Endothelial cell of umbilical vein (primary cell): Measurements from ENCODE around the gene CYP3A4. TPM values are rescaled to one million over a fixed set of nuclear protein-coding genes. Genes with fewer than 3 reads are reported as not detected.
"Not testable (repeated sequence)": the region's sequence is repeated elsewhere in the genome, so short reads cannot be mapped to it uniquely, and the experiment has no call there.

Experiments
- BruUV-seq: library from RNA; stranded (reverse); fragments of 400-500 nt; replicated peaks from 2 replicates; lab custom pipeline; 2021; lab: Mats Ljungman, UMichigan
- CTCF ChIA-PET: fragments of 300-600, 350-600 bp; sonication (Branson Sonifier 250); formaldehyde crosslinking; loops from one replicate; lab custom pipeline; 2021; ENCODE audit warnings: antibody characterized with exemption, inconsistent platforms; lab: Charles Lee
- POLR2A ChIA-PET: fragments of 300-600, 350-600 bp; sonication (Branson Sonifier 250); formaldehyde crosslinking; loops from one replicate; lab custom pipeline; 2021; ENCODE audit warnings: antibody characterized with exemption, inconsistent platforms; lab: Charles Lee
- DNase-seq: peaks from one replicate; pipeline ENCODE4 v3.0.0-alpha.2; 2011; ENCODE audit warnings: low read depth, low spot score
- FAIRE-seq: peaks from 2 replicates; lab custom pipeline; 2011; peaks lifted over from hg19 to GRCh38; lab: Jason Lieb, UNC
- H2AFZ ChIP-seq: 2 replicates; pipeline ENCODE4 v1.6.0; 2012; ENCODE audit warnings: low read depth, low read length, control low read depth, inconsistent platforms
- H3K27ac ChIP-seq: 2 replicates; pipeline ENCODE4 v1.5.1; 2011; ENCODE audit warnings: low read depth, mild to moderate bottlenecking, control low read depth, low read length, moderate library complexity; ENCODE audit not compliant: insufficient read depth
- H3K27me3 ChIP-seq, 2 experiments: 2 replicates each; pipeline versions ENCODE4 v1.6.0 to v1.6.1; 2011; ENCODE audit warnings: low read length in 2 of 2, mixed read lengths in 1 of 2; ENCODE audit not compliant: control insufficient read depth in 2 of 2, insufficient read depth in 2 of 2
- H3K36me3 ChIP-seq, 2 experiments: 2 replicates in 1 of 2; 3 replicates in 1 of 2; pipeline ENCODE4 v1.5.1; 2011; ENCODE audit warnings: low read length in 2 of 2, mild to moderate bottlenecking in 1 of 2, moderate library complexity in 1 of 2; ENCODE audit not compliant: control insufficient read depth in 2 of 2, insufficient read depth in 2 of 2; ENCODE audit errors: extremely low read depth in 1 of 2
- H3K4me1 ChIP-seq: 3 replicates; pipeline ENCODE4 v1.5.1; 2011; ENCODE audit warnings: mild to moderate bottlenecking, low read length; ENCODE audit not compliant: control insufficient read depth, insufficient read depth; ENCODE audit errors: extremely low read depth
- H3K4me2 ChIP-seq: 2 replicates; pipeline ENCODE4 v1.6.1; 2011; ENCODE audit warnings: low read length, control low read depth, mixed read lengths; ENCODE audit not compliant: insufficient read depth
- H3K4me3 ChIP-seq, 3 experiments: fragments of 200-600 bp in 1 of 3; sonication (generic), shearing (Covaris generic) in 1 of 3; replicated peaks in 1 of 3; 2 replicates each; pipeline ENCODE4 v1.5.1; 2011 to 2016; ENCODE audit warnings: control low read depth in 3 of 3, low read length in 3 of 3, mild to moderate bottlenecking in 2 of 3, inconsistent platforms in 1 of 3, low read depth in 1 of 3, moderate library complexity in 1 of 3; ENCODE audit not compliant: insufficient read depth in 1 of 3
- H3K79me2 ChIP-seq: 2 replicates; pipeline ENCODE4 v1.6.0; 2012; ENCODE audit warnings: low read length, inconsistent platforms; ENCODE audit not compliant: control insufficient read depth, insufficient read depth
- H3K9ac ChIP-seq: replicated peaks from 2 replicates; pipeline ENCODE3; 2011; ENCODE audit warnings: low read length, control low read depth; ENCODE audit not compliant: insufficient read depth; ENCODE audit errors: extremely low read depth
- H3K9me1 ChIP-seq: replicated peaks from 3 replicates; pipeline ENCODE4 v1.6.0; 2011; ENCODE audit warnings: mild to moderate bottlenecking, low read length; ENCODE audit not compliant: control insufficient read depth, insufficient read depth; ENCODE audit errors: extremely low read depth
- H3K9me3 ChIP-seq: replicated peaks from 2 replicates; pipeline ENCODE4 v1.5.1; 2012; ENCODE audit warnings: low read length, inconsistent platforms; ENCODE audit not compliant: control insufficient read depth, insufficient read depth
- H4K20me1 ChIP-seq: replicated peaks from 2 replicates; pipeline ENCODE3; 2011; ENCODE audit warnings: mild to moderate bottlenecking, low read length; ENCODE audit not compliant: control insufficient read depth, insufficient read depth; ENCODE audit errors: extremely low read depth
- EZH2 ChIP-seq: IDR thresholded peaks from 2 replicates; pipeline ENCODE4 v1.6.1; 2012; ENCODE audit warnings: borderline replicate concordance, low read depth, mild to moderate bottlenecking, moderate library complexity, low read length, inconsistent platforms; ENCODE audit not compliant: severe bottlenecking
- FOS ChIP-seq: IDR thresholded peaks from 2 replicates; pipeline ENCODE4 v1.6.1; 2011; ENCODE audit warnings: mild to moderate bottlenecking, low read length, moderate library complexity, borderline replicate concordance; ENCODE audit not compliant: insufficient read depth
- JUN ChIP-seq: IDR thresholded peaks from 2 replicates; pipeline ENCODE4 v1.6.1; 2011; ENCODE audit warnings: borderline replicate concordance, low read depth; ENCODE audit not compliant: insufficient read length, insufficient read depth
- MAX ChIP-seq: IDR thresholded peaks from 2 replicates; pipeline ENCODE4 v1.6.1; 2011; ENCODE audit not compliant: insufficient read depth, insufficient read length
- POLR2A ChIP-seq: IDR thresholded peaks from 2 replicates; pipeline ENCODE4 v1.6.1; 2012; ENCODE audit warnings: low read depth, mild to moderate bottlenecking, control low read depth, low read length
- POLR2AphosphoS5 ChIP-seq: IDR thresholded peaks from 2 replicates; pipeline ENCODE4 v1.6.1; 2012; ENCODE audit warnings: low read depth, mild to moderate bottlenecking, control low read depth, low read length, moderate library complexity; ENCODE audit not compliant: insufficient read depth
- dilution Hi-C: fragments of 300-500 bp; cut with MboI; formaldehyde crosslinking; loops from one replicate; pipeline ENCODE4 v1.15.0; 2019; ENCODE audit warnings: low sequenced_read_pairs; ENCODE audit not compliant: extremely low pct_ligation_motif_present
- intact Hi-C: fragments of 100-400 bp; cut with micrococcal nuclease; formaldehyde crosslinking; loops from one replicate; pipeline ENCODE4 v1.10.0; 2022
- polyA plus RNA-seq, 4 experiments: library from polyadenylated mRNA; depleted of rRNA in 3 of 4; stranded (reverse) in 3 of 4; unstranded in 1 of 4; fragments of >200 nt; gene quantifications; 2 replicates each; pipeline versions ENCODE4 v1.2.1 to v1.2.3, GENCODE V29; 2011 to 2012; ENCODE audit warnings: missing spikeins in 1 of 4
- total RNA-seq: library from RNA; stranded (reverse); gene quantifications from 2 replicates; pipeline ENCODE4 v1.2.3, GENCODE V29; 2021

The CYP3A4 gene
- total and polyA plus RNA-seq, 2 donors (not counting 3 experiments of a cell fraction or from before 2014, with no cell fraction given): not detected

DNA sequence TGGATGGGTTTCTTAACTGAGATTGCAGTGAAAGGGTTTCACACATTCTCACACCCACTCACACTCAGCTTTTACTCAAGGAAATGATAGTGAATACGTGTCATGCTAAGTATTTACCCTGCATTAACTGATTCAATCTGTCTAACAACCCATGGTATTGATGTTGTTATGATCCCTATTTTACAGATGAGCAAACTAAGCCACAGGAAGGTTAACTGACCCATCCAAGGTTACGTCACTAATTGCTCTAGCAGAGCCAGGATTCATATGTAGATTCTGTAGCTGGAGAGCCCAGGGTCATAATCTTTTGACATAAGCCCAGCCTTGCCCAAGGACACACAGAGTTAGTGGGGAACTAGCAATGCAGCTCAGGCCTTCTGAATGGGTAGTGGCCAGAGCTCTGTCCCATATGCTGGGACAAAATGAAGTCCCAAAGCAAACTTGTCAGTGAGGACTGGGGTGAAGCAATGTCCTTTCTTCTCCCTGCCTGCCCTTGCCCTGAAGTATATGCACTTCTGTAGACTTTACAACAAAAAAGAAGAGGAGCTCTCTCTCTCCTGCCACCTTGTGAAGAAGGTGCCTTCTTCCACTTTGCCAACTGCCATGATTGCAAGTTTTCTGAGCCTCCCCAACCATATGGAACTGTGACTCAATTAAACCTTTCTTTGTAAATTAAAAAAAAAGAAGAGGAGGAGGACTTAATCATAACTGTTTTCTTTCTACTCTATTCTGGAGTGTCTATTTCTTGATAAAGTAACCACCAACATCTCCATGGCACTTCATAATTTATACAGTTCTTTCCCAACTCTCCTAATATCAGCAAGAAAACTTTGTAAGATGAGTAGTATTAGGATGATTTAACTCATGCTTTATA lies 44.0 kb downstream of the CYP3A4 start:
- TF ChIP-seq FOS: no peak
- no peak for TF ChIP-seq POLR2AphosphoS5
- no peak for TF ChIP-seq MAX
- no peak for TF ChIP-seq EZH2
- TF ChIP-seq JUN: no peak
- TF ChIP-seq POLR2A: no peak
- Histone ChIP-seq H3K36me3 (no peaks in the 10 kb centered on the region), H3K9me3 (no peaks in the 10 kb centered on the region), H2AFZ (no peak overlapping the region), H3K79me2 (no peaks in the 10 kb centered on the region), H3K9me1 (no peaks in the 10 kb centered on the region), H3K4me1 (no peaks in the 10 kb centered on the region), H3K27ac (no peak overlapping the region), H3K4me2 (no peak overlapping the region), H3K27me3 (peaks cover 0 to 2% of the 10 kb centered on the region in 2 experiments), H3K9ac (no peak overlapping the region), H4K20me1 (no peaks in the 10 kb centered on the region), H3K4me3 (no peak overlapping the region)
- no peak for FAIRE-seq
- no TSS peak for BruUV-seq
- dilution Hi-C loops (no loop called here), intact Hi-C loops (no loop called here)
- DNase-seq: no peak
- POLR2A ChIA-PET: no interaction called here
- CTCF ChIA-PET: no interaction called here

DNA sequence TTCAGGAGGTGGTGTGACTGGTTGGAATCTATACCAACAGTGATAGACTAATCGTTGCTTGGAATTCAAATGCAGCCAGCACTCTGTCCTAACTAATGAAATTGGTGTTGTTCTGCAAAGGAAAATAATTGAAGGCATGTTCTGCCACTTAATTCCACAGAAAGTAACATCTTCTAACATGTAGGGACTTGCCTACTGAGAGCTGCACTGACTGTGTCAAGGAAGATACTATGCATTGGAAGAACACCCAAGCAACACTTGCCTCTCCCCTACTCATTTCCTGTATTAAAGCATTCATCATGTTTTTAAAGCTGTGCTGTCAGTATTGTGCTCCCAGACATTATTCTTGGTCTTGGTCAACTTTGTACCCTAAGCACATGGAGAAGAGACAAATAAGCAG lies 46.3 kb downstream of the CYP3A4 start:
- no peak overlapping the region for H3K4me3 ChIP-seq
- H3K9ac ChIP-seq: no peak overlapping the region
- no peaks in the 10 kb centered on the region for H3K79me2 ChIP-seq
- no peak overlapping the region for H3K27ac ChIP-seq
- H2AFZ ChIP-seq: no peak overlapping the region
- no peaks in the 10 kb centered on the region for H3K4me1 ChIP-seq
- no peak for FAIRE-seq
- no peaks in the 10 kb centered on the region for H3K36me3 ChIP-seq
- ChIA-PET CTCF (no interaction called here), POLR2A (no interaction called here)
- BruUV-seq: no TSS peak
- H3K27me3 ChIP-seq: peaks cover 0 to 2% of the 10 kb centered on the region in 2 experiments
- H3K9me1 ChIP-seq: no peaks in the 10 kb centered on the region
- H4K20me1 ChIP-seq: no peaks in the 10 kb centered on the region
- intact Hi-C loops (no loop called here), dilution Hi-C loops (no loop called here)
- H3K4me2 ChIP-seq: no peak overlapping the region
- H3K9me3 ChIP-seq: no peaks in the 10 kb centered on the region
- TF ChIP-seq FOS: no peak
- DNase-seq: no peak

DNA sequence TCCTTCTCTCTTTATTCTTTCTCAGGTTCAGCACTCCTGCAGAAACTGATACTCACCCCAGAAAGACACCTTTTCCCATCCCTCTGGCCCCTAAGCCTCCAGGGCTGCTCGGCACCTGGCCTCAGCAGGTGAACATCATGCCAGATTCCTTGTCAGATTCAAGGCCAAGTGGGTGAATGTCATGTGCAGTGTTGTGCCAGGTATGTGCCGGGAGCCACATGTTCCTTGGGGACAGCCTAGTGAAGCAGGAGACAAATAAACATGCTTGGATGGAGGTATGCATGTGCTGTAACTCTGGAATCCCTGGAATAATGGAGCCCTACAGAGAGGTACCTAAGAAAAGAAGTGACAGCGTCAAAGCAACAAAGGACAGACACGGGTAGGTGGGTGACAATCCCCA lies 47.3 kb downstream of the CYP3A4 start:
- H3K36me3 ChIP-seq, H3K4me2 ChIP-seq, H3K27ac ChIP-seq, H3K9me3 ChIP-seq, H3K4me3 ChIP-seq, DNase-seq, H4K20me1 ChIP-seq, H3K79me2 ChIP-seq, H2AFZ ChIP-seq, FAIRE-seq, dilution Hi-C loops, H3K9ac ChIP-seq, CTCF ChIA-PET, intact Hi-C loops, H3K4me1 ChIP-seq, BruUV-seq, H3K9me1 ChIP-seq, H3K27me3 ChIP-seq, POLR2A ChIA-PET: not testable (repeated sequence)
